Head of caudate nucleus (tissue), 42 donors: ENCODE data around the gene ZSCAN5C.
"Not testable (repeated sequence)": the region's sequence is repeated elsewhere in the genome, so short reads cannot be mapped to it uniquely, and the experiment has no call there.

Experiments
- DNase-seq, 42 donors: peaks; one replicate each; pipeline versions ENCODE4 v3.0.0 to v3.0.0-alpha.2; 2020 to 2021; ENCODE audit warnings: mixed read lengths in 7 of 42
- intact Hi-C: fragments of 100-400 bp; cut with DNase I; formaldehyde crosslinking; loops from one replicate; pipeline ENCODE4 v1.15.0; 2022

Gene ZSCAN5C

GRCh38 chr19:56189785-56190184 lies 12.3 kb upstream of the ZSCAN5C start:
- intact Hi-C loops, result no loop called here
- DNase-seq, result no peak

- DNase-seq, result no peak
- intact Hi-C loops, result no loop called here
Measured at GRCh38 chr19:56191115-56191514, 11.0 kb upstream of the ZSCAN5C start.

GRCh38 chr19:56191711-56192110 lies 10.4 kb upstream of the ZSCAN5C start:
- DNase-seq, result no peak
- intact Hi-C loops, result no loop called here

- no peak for DNase-seq
- intact Hi-C loops, result no loop called here
Measured at GRCh38 chr19:56193981-56194640, 8.0 kb upstream of the ZSCAN5C start.

GRCh38 chr19:56197646-56198045 lies 4.4 kb upstream of the ZSCAN5C start, which contains the start of gene ZSCAN5B:
TSS of gene ZSCAN5B (minus strand) at chr19:56197783. CDS start at chr19:56193052, 4,731 bp downstream.
- DNase-seq, intact Hi-C loops: not testable (repeated sequence)

GRCh38 chr19:56199687-56200086 lies 2.4 kb upstream of the ZSCAN5C start:
- intact Hi-C loops, result no loop called here
- no peak for DNase-seq

GRCh38 chr19:56207581-56207980 lies 5.5 kb downstream of the ZSCAN5C start:
- intact Hi-C loops, result not testable (repeated sequence)

GRCh38 chr19:56209091-56209490 lies 7.0 kb downstream of the ZSCAN5C start:
- intact Hi-C loops, result no loop called here
- no peak for DNase-seq

More at GRCh38 chr19:56207581-56207980, 5.5 kb downstream of the ZSCAN5C start:
- not testable (repeated sequence) for DNase-seq

GRCh38 chr19:56210036-56210435 lies 8.0 kb downstream of the ZSCAN5C start:
- DNase-seq, intact Hi-C loops: not testable (repeated sequence)

GRCh38 chr19:56211718-56212117 lies 9.6 kb downstream of the ZSCAN5C start:
- no peak for DNase-seq
- intact Hi-C loops, result no loop called here

- DNase-seq, result peak in 12 of 42 donors; percentile 5 to 51 (median 12)
- intact Hi-C loops, result no loop called here
Measured at GRCh38 chr19:56217039-56217949, 15.2 kb downstream of the ZSCAN5C start.

- intact Hi-C loops, result no loop called here
- DNase-seq, result no peak
Measured at GRCh38 chr19:56218961-56219360, 16.9 kb downstream of the ZSCAN5C start.

GRCh38 chr19:56221442-56221841 lies 19.4 kb downstream of the ZSCAN5C start:
- DNase-seq, intact Hi-C loops: not testable (repeated sequence)

- intact Hi-C loops, result no loop called here
Measured at GRCh38 chr19:56221851-56222250, 19.8 kb downstream of the ZSCAN5C start.

GRCh38 chr19:56222901-56223300 lies 20.8 kb downstream of the ZSCAN5C start:
- intact Hi-C loops, result no loop called here
- DNase-seq, result no peak

More at GRCh38 chr19:56221851-56222250, 19.8 kb downstream of the ZSCAN5C start:
- DNase-seq, result no peak

- intact Hi-C loops, result no loop called here
- no peak for DNase-seq
Measured at GRCh38 chr19:56223481-56223880, 21.4 kb downstream of the ZSCAN5C start.

GRCh38 chr19:56245121-56245740 lies 43.2 kb downstream of the ZSCAN5C start:
- DNase-seq, result no peak
- intact Hi-C loops, result no loop called here

- intact Hi-C loops, DNase-seq: not testable (repeated sequence)
Measured at GRCh38 chr19:56245764-56246163, 43.7 kb downstream of the ZSCAN5C start.

- intact Hi-C loops, DNase-seq: not testable (repeated sequence)
Measured at GRCh38 chr19:56248736-56249338, 46.8 kb downstream of the ZSCAN5C start.
